IMR-90 (cell line): ENCODE measurements around the gene BBS7. TPM values are rescaled to one million over a fixed set of nuclear protein-coding genes. Genes with fewer than 3 reads are reported as not detected.

Experiments used
- ATAC-seq: fragments of 200-7000 bp; cut with Tn5 transposase; 2 replicates; pipeline ENCODE4 v1.9.1; 2020; ENCODE audit warnings: low read depth, mild to moderate bottlenecking, moderate library complexity
- BruUV-seq: library from RNA; stranded (reverse); fragments of 400-500 nt; replicated peaks from 2 replicates; lab custom pipeline; 2021; lab: Mats Ljungman, UMichigan
- CTCF ChIA-PET: fragments of 300-600 bp; formaldehyde crosslinking; extraction: SDS; loops from one replicate; lab custom pipeline; 2021; ENCODE audit warnings: antibody characterized with exemption; lab: Yijun Ruan, JAX
- POLR2A ChIA-PET: fragments of 300-600 bp; sonication (Branson Sonifier 250); formaldehyde crosslinking; loops from one replicate; lab custom pipeline; 2022; ENCODE audit warnings: antibody characterized with exemption; ENCODE audit not compliant: unreplicated experiment; lab: Charles Lee
- DNase-seq: peaks from one replicate; pipeline ENCODE4 v3.0.0; 2013
- H2AFZ ChIP-seq: replicated peaks from 2 replicates; pipeline ENCODE3; 2013; ENCODE audit warnings: low read length, mild to moderate bottlenecking; ENCODE audit not compliant: poor library complexity
- H2AK5ac ChIP-seq: 2 replicates; pipeline ENCODE4 v1.6.1; 2013; ENCODE audit warnings: low read depth, low read length, inconsistent platforms
- H2AK9ac ChIP-seq: replicated peaks from 2 replicates; pipeline ENCODE3; 2013; ENCODE audit warnings: mild to moderate bottlenecking, low read depth, low read length, moderate library complexity; ENCODE audit not compliant: poor library complexity
- H2BK120ac ChIP-seq: 2 replicates; pipeline ENCODE4 v1.6.1; 2013; ENCODE audit warnings: low read depth, low read length, inconsistent platforms
- H2BK15ac ChIP-seq: 3 replicates; pipeline ENCODE4 v1.6.1; 2013; ENCODE audit warnings: low read depth, low read length, inconsistent platforms
- H2BK20ac ChIP-seq: 2 replicates; pipeline ENCODE4 v1.6.1; 2013; ENCODE audit warnings: low read depth, mild to moderate bottlenecking, inconsistent platforms, low read length, moderate library complexity
- H2BK5ac ChIP-seq: 2 replicates; pipeline ENCODE4 v1.6.1; 2013; ENCODE audit warnings: mild to moderate bottlenecking, low read depth, low read length, inconsistent platforms; ENCODE audit not compliant: poor library complexity, severe bottlenecking
- H3K14ac ChIP-seq: replicated peaks from 2 replicates; pipeline ENCODE4 v1.6.1; 2013; ENCODE audit warnings: low read depth, low read length, inconsistent platforms
- H3K18ac ChIP-seq: 2 replicates; pipeline ENCODE4 v1.6.1; 2013; ENCODE audit warnings: low read depth, low read length, control low read depth
- H3K23ac ChIP-seq: 2 replicates; pipeline ENCODE4 v1.6.1; 2013; ENCODE audit warnings: low read depth, low read length, inconsistent platforms
- H3K27ac ChIP-seq: 2 replicates; pipeline ENCODE4 v1.5.1; 2013; ENCODE audit warnings: mild to moderate bottlenecking, control low read depth, low read length; ENCODE audit not compliant: insufficient read depth
- H3K27me3 ChIP-seq: 2 replicates; pipeline ENCODE4 v1.6.1; 2013; ENCODE audit warnings: low read length; ENCODE audit not compliant: control insufficient read depth, insufficient read depth
- H3K36me3 ChIP-seq: 2 replicates; pipeline ENCODE4 v1.6.1; 2013; ENCODE audit warnings: low read length, mixed read lengths; ENCODE audit not compliant: control insufficient read depth, insufficient read depth
- H3K4ac ChIP-seq: 2 replicates; pipeline ENCODE4 v1.6.1; 2013; ENCODE audit warnings: low read depth, low read length, inconsistent platforms
- H3K4me1 ChIP-seq: 2 replicates; pipeline ENCODE4 v1.6.1; 2013; ENCODE audit warnings: low read length, mixed read lengths; ENCODE audit not compliant: control insufficient read depth, insufficient read depth
- H3K4me2 ChIP-seq: 2 replicates; pipeline ENCODE4 v1.6.1; 2013; ENCODE audit warnings: low read depth, mild to moderate bottlenecking, control low read depth, low read length, moderate library complexity
- H3K4me3 ChIP-seq: 2 replicates; pipeline ENCODE4 v1.5.1; 2013; ENCODE audit warnings: low read depth, mild to moderate bottlenecking, control low read depth, low read length, moderate library complexity; ENCODE audit not compliant: insufficient read depth
- H3K56ac ChIP-seq: 2 replicates; pipeline ENCODE4 v1.6.1; 2013; ENCODE audit warnings: low read length, inconsistent platforms; ENCODE audit not compliant: insufficient read depth; ENCODE audit errors: extremely low read depth
- H3K79me1 ChIP-seq, 2 experiments: 2 replicates each; pipeline ENCODE4 v1.6.1; 2013; ENCODE audit warnings: low read length in 2 of 2, inconsistent platforms in 1 of 2, low read depth in 1 of 2
- H3K9ac ChIP-seq: 2 replicates; pipeline ENCODE4 v1.6.1; 2013; ENCODE audit warnings: low read depth, low read length, control low read depth
- H3K9me1 ChIP-seq: 2 replicates; pipeline ENCODE4 v1.6.1; 2013; ENCODE audit warnings: low read length, inconsistent platforms; ENCODE audit not compliant: insufficient read depth
- H3K9me3 ChIP-seq: 2 replicates; pipeline ENCODE4 v1.6.1; 2013; ENCODE audit warnings: low read length; ENCODE audit not compliant: control insufficient read depth, insufficient read depth
- H4K20me1 ChIP-seq: 2 replicates; pipeline ENCODE4 v1.6.1; 2013; ENCODE audit warnings: low read length, inconsistent platforms; ENCODE audit not compliant: insufficient read depth
- H4K5ac ChIP-seq: 2 replicates; pipeline ENCODE4 v1.6.1; 2013; ENCODE audit warnings: mild to moderate bottlenecking, low read depth, low read length, control low read depth
- H4K8ac ChIP-seq, 2 experiments: 2 replicates each; pipeline ENCODE4 v1.6.1; 2013; ENCODE audit warnings: low read depth in 2 of 2, low read length in 2 of 2, control low read depth in 1 of 2, inconsistent platforms in 1 of 2
- H4K91ac ChIP-seq: 2 replicates; pipeline ENCODE4 v1.6.1; 2013; ENCODE audit warnings: low read depth, low read length, inconsistent platforms; ENCODE audit not compliant: insufficient read depth
- BHLHE40 ChIP-seq: fragments of 150-350 bp; IDR thresholded peaks from 2 replicates; pipeline ENCODE4 v1.6.1; 2016; ENCODE audit warnings: mild to moderate bottlenecking, low read depth, low read length
- CEBPB ChIP-seq: IDR thresholded peaks from 2 replicates; pipeline ENCODE4 v1.6.1; 2012; ENCODE audit warnings: low read depth, low read length, improper control_type of control experiment
- CHD1 ChIP-seq: IDR thresholded peaks from 2 replicates; pipeline ENCODE4 v1.6.1; 2012; ENCODE audit warnings: low read depth, low read length, improper control_type of control experiment
- MAFK ChIP-seq: IDR thresholded peaks from 2 replicates; pipeline ENCODE4 v1.6.1; 2012; ENCODE audit warnings: low read depth, low read length, improper control_type of control experiment
- MAZ ChIP-seq: IDR thresholded peaks from 2 replicates; pipeline ENCODE4 v1.6.1; 2012; ENCODE audit warnings: low read depth, mild to moderate bottlenecking, low read length, improper control_type of control experiment, moderate library complexity, borderline replicate concordance
- MXI1 ChIP-seq: IDR thresholded peaks from 2 replicates; pipeline ENCODE4 v1.6.1; 2012; ENCODE audit warnings: low read depth, mild to moderate bottlenecking, low read length, moderate library complexity, borderline replicate concordance
- NFE2L2 ChIP-seq: fragments of 150-350 bp; IDR thresholded peaks from 2 replicates; pipeline ENCODE4 v1.6.1; 2016; ENCODE audit warnings: low read depth, mild to moderate bottlenecking, low read length
- POLR2A ChIP-seq: IDR thresholded peaks from 2 replicates; pipeline ENCODE4 v1.6.1; 2012; ENCODE audit warnings: mild to moderate bottlenecking, low read depth, low read length
- RAD21 ChIP-seq: IDR thresholded peaks from 2 replicates; pipeline ENCODE4 v1.6.1; 2012; ENCODE audit warnings: low read length, improper control_type of control experiment
- RCOR1 ChIP-seq: IDR thresholded peaks from 2 replicates; pipeline ENCODE4 v1.6.1; 2012; ENCODE audit warnings: mild to moderate bottlenecking, low read length, improper control_type of control experiment; ENCODE audit not compliant: insufficient replicate concordance
- RFX5 ChIP-seq: IDR thresholded peaks from 2 replicates; pipeline ENCODE4 v1.8.0; 2012; ENCODE audit warnings: low read depth, mild to moderate bottlenecking, low read length, moderate library complexity
- SMC3 ChIP-seq: fragments of 150-350 bp; IDR thresholded peaks from 2 replicates; pipeline ENCODE4 v1.6.1; 2016; ENCODE audit warnings: low read depth, mild to moderate bottlenecking, antibody characterized with exemption, low read length, moderate library complexity
- WGBS, 2 experiments: methylation state at CpG; one replicate each; pipeline versions ENCODE4 v1.1.5 to v1.1.7; 2013; ENCODE audit warnings: missing lambda C conversion rate in 2 of 2; ENCODE audit not compliant: insufficient read length in 1 of 2; ENCODE audit errors: extremely low coverage in 2 of 2; 5-methylcytosine and 5-hydroxymethylcytosine counted together
- dilution Hi-C: fragments of 300-500 bp; cut with HindIII; formaldehyde crosslinking; loops from one replicate; pipeline ENCODE4 v1.14.3; 2018; ENCODE audit warnings: low sequenced_read_pairs; ENCODE audit not compliant: unreplicated experiment
- in situ Hi-C: fragments of 300-500 bp; cut with MboI; formaldehyde crosslinking; loops from 3 replicates; pipeline ENCODE4 v1.14.3; 2019; ENCODE audit warnings: low sequenced_read_pairs, inconsistent platforms, mixed read lengths
- intact Hi-C: fragments of 100-400 bp; cut with micrococcal nuclease; formaldehyde crosslinking; loops from 2 replicates; pipeline ENCODE4 v1.10.0; 2022
- polyA plus RNA-seq, 3 experiments: library from polyadenylated mRNA; depleted of rRNA; stranded (reverse); fragments of >200 nt; gene quantifications; 2 replicates each; pipeline ENCODE4 v1.2.3, GENCODE V29; 2012; ENCODE audit warnings: low replicate concordance in 1 of 3
- total RNA-seq: library from RNA; depleted of rRNA; stranded (reverse); fragments of >200 nt; gene quantifications from 2 replicates; pipeline ENCODE4 v1.2.3, GENCODE V29; 2012
- TF ChIP-seq, protein P1 (sequence below): conservative IDR thresholded peaks from 2 replicates; pipeline ENCODE4 v1.5.1; 2012; ENCODE audit warnings: mild to moderate bottlenecking, low read depth, low read length, improper control_type of control experiment
- TF ChIP-seq, protein P2 (sequence below): fragments of 150-350 bp; IDR thresholded peaks from 2 replicates; pipeline ENCODE4 v1.6.1; 2017; ENCODE audit warnings: mild to moderate bottlenecking, antibody characterized with exemption, low read length, low read depth

Gene BBS7
- total and polyA plus RNA-seq, 2 of the 4 experiments (the other 2 are of a cell fraction) = 23.0 to 32.3 TPM

DNA sequence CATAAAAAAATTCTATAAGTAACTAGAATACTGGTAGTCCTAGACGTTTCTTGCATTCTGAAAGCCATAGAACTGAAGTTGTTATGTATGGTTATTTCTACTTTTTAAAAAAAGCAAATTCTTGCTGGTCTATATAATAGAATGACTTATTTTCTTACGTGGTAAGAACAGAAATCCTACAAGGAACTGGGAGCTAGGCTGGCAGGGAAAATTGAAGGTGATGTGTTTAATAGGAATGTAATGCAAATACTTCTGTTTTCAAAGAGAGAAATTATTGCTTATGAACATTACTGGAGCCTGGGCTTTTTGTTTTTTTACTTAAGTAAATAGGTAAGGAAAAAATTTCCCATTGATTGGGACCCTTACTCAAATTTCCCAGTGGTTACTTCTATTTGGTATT is 55.5 kb downstream of the BBS7 start:
- no peak overlapping the region for H2BK15ac ChIP-seq
- dilution Hi-C loops (loop anchor here (10.0 kb wide), 1 partner anchor 150 kb away; no protein-coding TSS in a partner anchor), in situ Hi-C loops (no loop called here), intact Hi-C loops (loop anchor here (5.0 kb wide), 1 partner anchor 47 kb away; the partner anchor contains the start of gene SMIM43)
- 0 out of 2 replicates have a peak, but pooled peaks cover 2% of the 10 kb centered on the region for H3K9me1 ChIP-seq
- no CpG with 5 or more reads among the region's 2 CpGs for WGBS, 2 experiments
- BruUV-seq = no TSS peak
- H3K79me1 ChIP-seq = peaks cover 15 to 21% of the 10 kb centered on the region in 2 experiments
- no peaks in the 10 kb centered on the region for H4K20me1 ChIP-seq
- H3K4me3 ChIP-seq = no peak overlapping the region
- no peaks in the 10 kb centered on the region for H3K9me3 ChIP-seq
- no peak overlapping the region for H3K9ac ChIP-seq
- CTCF ChIA-PET = no interaction called here
- no peak overlapping the region for H3K56ac ChIP-seq
- ATAC-seq (peak; percentile 48), DNase-seq (peak; percentile 60)
- no peak overlapping the region for H3K27ac ChIP-seq
- TF ChIP-seq RAD21 = no peak
- no peak for TF ChIP-seq MAFK
- TF ChIP-seq BHLHE40 = no peak
- TF ChIP-seq, protein P1, sequence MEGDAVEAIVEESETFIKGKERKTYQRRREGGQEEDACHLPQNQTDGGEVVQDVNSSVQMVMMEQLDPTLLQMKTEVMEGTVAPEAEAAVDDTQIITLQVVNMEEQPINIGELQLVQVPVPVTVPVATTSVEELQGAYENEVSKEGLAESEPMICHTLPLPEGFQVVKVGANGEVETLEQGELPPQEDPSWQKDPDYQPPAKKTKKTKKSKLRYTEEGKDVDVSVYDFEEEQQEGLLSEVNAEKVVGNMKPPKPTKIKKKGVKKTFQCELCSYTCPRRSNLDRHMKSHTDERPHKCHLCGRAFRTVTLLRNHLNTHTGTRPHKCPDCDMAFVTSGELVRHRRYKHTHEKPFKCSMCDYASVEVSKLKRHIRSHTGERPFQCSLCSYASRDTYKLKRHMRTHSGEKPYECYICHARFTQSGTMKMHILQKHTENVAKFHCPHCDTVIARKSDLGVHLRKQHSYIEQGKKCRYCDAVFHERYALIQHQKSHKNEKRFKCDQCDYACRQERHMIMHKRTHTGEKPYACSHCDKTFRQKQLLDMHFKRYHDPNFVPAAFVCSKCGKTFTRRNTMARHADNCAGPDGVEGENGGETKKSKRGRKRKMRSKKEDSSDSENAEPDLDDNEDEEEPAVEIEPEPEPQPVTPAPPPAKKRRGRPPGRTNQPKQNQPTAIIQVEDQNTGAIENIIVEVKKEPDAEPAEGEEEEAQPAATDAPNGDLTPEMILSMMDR = no peak
- no peak for TF ChIP-seq MXI1
- TF ChIP-seq SMC3 = no peak
- TF ChIP-seq CEBPB = no peak
- TF ChIP-seq MAZ = no peak
- no peak for TF ChIP-seq RFX5
- no peak for TF ChIP-seq CHD1
- TF ChIP-seq, protein P2, sequence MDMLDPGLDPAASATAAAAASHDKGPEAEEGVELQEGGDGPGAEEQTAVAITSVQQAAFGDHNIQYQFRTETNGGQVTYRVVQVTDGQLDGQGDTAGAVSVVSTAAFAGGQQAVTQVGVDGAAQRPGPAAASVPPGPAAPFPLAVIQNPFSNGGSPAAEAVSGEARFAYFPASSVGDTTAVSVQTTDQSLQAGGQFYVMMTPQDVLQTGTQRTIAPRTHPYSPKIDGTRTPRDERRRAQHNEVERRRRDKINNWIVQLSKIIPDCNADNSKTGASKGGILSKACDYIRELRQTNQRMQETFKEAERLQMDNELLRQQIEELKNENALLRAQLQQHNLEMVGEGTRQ = no peak
- no peak for TF ChIP-seq NFE2L2
- no peak for TF ChIP-seq POLR2A
- no peak for TF ChIP-seq RCOR1
- no peaks in the 10 kb centered on the region; the same call in 1 of the 2 replicates for H3K4me1 ChIP-seq
- H3K36me3 ChIP-seq = peaks cover 15% of the 10 kb centered on the region
- peak overlapping the region; percentile 68 for H2BK5ac ChIP-seq
- H4K8ac ChIP-seq = no peak overlapping the region
- no peak overlapping the region for H2AK5ac ChIP-seq
- H3K27me3 ChIP-seq = no peaks in the 10 kb centered on the region
- no peak overlapping the region for H3K23ac ChIP-seq
- no peak overlapping the region for H2AFZ ChIP-seq
- H4K91ac ChIP-seq = no peak overlapping the region
- POLR2A ChIA-PET = no interaction called here
- H3K18ac ChIP-seq = no peak overlapping the region; the same call in 1 of the 2 replicates
- H3K14ac ChIP-seq = no peak overlapping the region
- H3K4me2 ChIP-seq = no peak overlapping the region
- H2BK20ac ChIP-seq = no peak overlapping the region
- no peak overlapping the region for H4K5ac ChIP-seq
- no peak overlapping the region for H3K4ac ChIP-seq
- no peak overlapping the region for H2AK9ac ChIP-seq
- H2BK120ac ChIP-seq = no peak overlapping the region
